RPMI7951 (cell line): Measurements from ENCODE around the gene PNPLA8. TPM values are rescaled to one million over a fixed set of nuclear protein-coding genes. Genes with fewer than 3 reads are reported as not detected.
"Not testable (repeated sequence)": the region's sequence is repeated elsewhere in the genome, so short reads cannot be mapped to it uniquely, and the experiment has no call there.

ENCODE experiments used
- DNase-seq: peaks from one replicate; pipeline ENCODE4 v3.0.0-alpha.2; 2012; ENCODE audit warnings: low read depth
- total RNA-seq: library from RNA; depleted of rRNA; stranded (reverse); fragments of >200 nt; shearing (Covaris generic); gene quantifications from 2 replicates; pipeline ENCODE4 v1.2.3, GENCODE V29; 2014

The PNPLA8 gene
- total RNA-seq, 1 experiment from 2014 or later, result 40.6 TPM

- DNase-seq, result no peak
Observed at GRCh38 chr7:108528183-108528712, 2.3 kb upstream of the PNPLA8 start.

GRCh38 chr7:108526768-108527017, 758 bp upstream of the PNPLA8 start:
- no peak for DNase-seq

- peak; percentile 88 for DNase-seq
Observed at GRCh38 chr7:108525327-108525984, 479 bp downstream of the PNPLA8 start.

- DNase-seq, result no peak
Observed at GRCh38 chr7:108522780-108523179, 3.2 kb downstream of the PNPLA8 start.

GRCh38 chr7:108517951-108518350, 8.0 kb downstream of the PNPLA8 start:
- DNase-seq, result no peak

- no peak for DNase-seq
Observed at GRCh38 chr7:108515630-108516029, 10.3 kb downstream of the PNPLA8 start.

GRCh38 chr7:108515013-108515412, 10.9 kb downstream of the PNPLA8 start:
- no peak for DNase-seq

- no peak for DNase-seq
Observed at GRCh38 chr7:108511939-108512338, 14.0 kb downstream of the PNPLA8 start.

GRCh38 chr7:108504576-108504975, 21.4 kb downstream of the PNPLA8 start:
- not testable (repeated sequence) for DNase-seq

GRCh38 chr7:108503112-108504026, 22.6 kb downstream of the PNPLA8 start:
- DNase-seq, result peak; percentile 68

GRCh38 chr7:108499566-108499965, 26.4 kb downstream of the PNPLA8 start:
- no peak for DNase-seq

- no peak for DNase-seq
Observed at GRCh38 chr7:108498481-108498880, 27.5 kb downstream of the PNPLA8 start.

- peak; percentile 50 for DNase-seq
Observed at GRCh38 chr7:108497082-108497725, 28.7 kb downstream of the PNPLA8 start.

GRCh38 chr7:108492742-108493141, 33.2 kb downstream of the PNPLA8 start:
- DNase-seq, result peak; percentile 9

- DNase-seq, result no peak
Observed at GRCh38 chr7:108488768-108489538, 37.0 kb downstream of the PNPLA8 start.

- no peak for DNase-seq
Observed at GRCh38 chr7:108487646-108488045, 38.3 kb downstream of the PNPLA8 start.

- DNase-seq, result no peak
Observed at GRCh38 chr7:108486291-108486966, 39.5 kb downstream of the PNPLA8 start.

- DNase-seq, result no peak
Observed at GRCh38 chr7:108484137-108484536, 41.8 kb downstream of the PNPLA8 start.

GRCh38 chr7:108480311-108480710, 45.6 kb downstream of the PNPLA8 start:
- DNase-seq, result no peak

GRCh38 chr7:108479751-108480150, 46.2 kb downstream of the PNPLA8 start:
- DNase-seq, result no peak

- no peak for DNase-seq
Observed at GRCh38 chr7:108479118-108479517, 46.8 kb downstream of the PNPLA8 start.
